ENCODE results near the gene JCAD.

Gene JCAD

GRCh38 chr10:30037620-30038336, 21.6 kb downstream of the JCAD start:
- TF ChIP-seq CTCF (IDR thresholded peaks at IDR 0.05; ENCODE audit: control extremely low read depth, extremely low read depth, low read depth, missing control alignments) = no peak
- ChIA-PET POLR2A (no interaction called here), CTCF (interaction anchor here (0.8 kb wide), 1 partner anchor 203 kb away, joined by 3 read pairs; no protein-coding TSS in a partner anchor)
- DNase-seq (ENCODE audit: extremely low spot score) = no peak

- ChIA-PET POLR2A (no interaction called here), CTCF (interaction anchor here (1.4 kb wide), 1 partner anchor 38 kb away, joined by 3 read pairs; no protein-coding TSS in a partner anchor)
- no peak for TF ChIP-seq CTCF (IDR thresholded peaks at IDR 0.05; ENCODE audit: control extremely low read depth, extremely low read depth, low read depth, missing control alignments)
- DNase-seq (ENCODE audit: extremely low spot score) = no peak
Measured at GRCh38 chr10:30036811-30037210, 22.6 kb downstream of the JCAD start.

GRCh38 chr10:30036341-30036740, 23.0 kb downstream of the JCAD start:
- no peak for TF ChIP-seq CTCF (IDR thresholded peaks at IDR 0.05; ENCODE audit: control extremely low read depth, extremely low read depth, low read depth, missing control alignments)
- ChIA-PET POLR2A (no interaction called here), CTCF (interaction anchor here (1.4 kb wide), 1 partner anchor 38 kb away, joined by 3 read pairs; no protein-coding TSS in a partner anchor)
- no peak for DNase-seq (ENCODE audit: extremely low spot score)

- POLR2A ChIA-PET = interaction anchor here (0.6 kb wide), 1 partner anchor 511 kb away, joined by 5 read pairs; no protein-coding TSS in a partner anchor
- CTCF ChIA-PET = interaction anchor here (1.0 kb wide), 1 partner anchor 36 kb away, joined by 4 read pairs; no protein-coding TSS in a partner anchor
- no peak for TF ChIP-seq CTCF (IDR thresholded peaks at IDR 0.05; ENCODE audit: control extremely low read depth, extremely low read depth, low read depth, missing control alignments)
Measured at GRCh38 chr10:30034433-30035137, 24.8 kb downstream of the JCAD start.

GRCh38 chr10:30032125-30032524, 27.3 kb downstream of the JCAD start:
- no peak for TF ChIP-seq CTCF (IDR thresholded peaks at IDR 0.05; ENCODE audit: control extremely low read depth, extremely low read depth, low read depth, missing control alignments)
- POLR2A ChIA-PET = no interaction called here
- CTCF ChIA-PET = no interaction called here
- DNase-seq (ENCODE audit: extremely low spot score) = no peak

More at GRCh38 chr10:30034433-30035137, 24.8 kb downstream of the JCAD start:
- DNase-seq (ENCODE audit: extremely low spot score) = no peak

GRCh38 chr10:30029872-30030256, 29.5 kb downstream of the JCAD start:
- TF ChIP-seq CTCF (IDR thresholded peaks at IDR 0.05; ENCODE audit: control extremely low read depth, extremely low read depth, low read depth, missing control alignments) = no peak
- no peak for DNase-seq (ENCODE audit: extremely low spot score)
- ChIA-PET CTCF (no interaction called here), POLR2A (no interaction called here)

Measured in GM10248 (cell line).